HK-2 (cell line): ENCODE measurements around the gene DLGAP3.

Experiments
- DNase-seq: peaks from one replicate; pipeline ENCODE4 v3.0.0-alpha.2; 2018; ENCODE audit not compliant: unreplicated experiment

Gene DLGAP3

GRCh38 chr1:34928066-34928696, 1.3 kb downstream of the DLGAP3 start:
- no peak for DNase-seq

- no peak for DNase-seq
Observed at GRCh38 chr1:34927316-34927715, 2.1 kb downstream of the DLGAP3 start.

- no peak for DNase-seq
Observed at GRCh38 chr1:34926894-34927293, 2.6 kb downstream of the DLGAP3 start.

DNA sequence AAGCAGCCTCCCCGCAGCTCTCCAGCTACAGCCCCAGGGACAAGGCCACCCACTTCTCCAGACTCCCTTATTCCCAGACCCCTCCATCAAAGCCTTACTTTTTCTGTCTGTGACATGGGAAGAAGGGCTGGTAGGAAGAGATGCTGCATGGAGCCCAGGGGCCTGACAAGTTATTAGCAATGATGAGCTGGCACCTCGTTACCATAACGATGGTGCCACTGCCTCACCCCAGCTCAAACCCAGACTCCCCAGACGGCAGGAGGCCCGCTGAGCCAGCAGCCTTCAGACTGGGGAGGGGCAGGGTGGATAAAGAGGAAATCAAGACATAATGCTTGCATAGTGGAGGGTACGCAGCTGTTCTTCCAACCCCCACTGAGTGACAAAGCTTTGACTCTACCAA, 3.3 kb downstream of the DLGAP3 start:
- no peak for DNase-seq

- no peak for DNase-seq
Observed at GRCh38 chr1:34925730-34926129, 3.7 kb downstream of the DLGAP3 start.

DNA sequence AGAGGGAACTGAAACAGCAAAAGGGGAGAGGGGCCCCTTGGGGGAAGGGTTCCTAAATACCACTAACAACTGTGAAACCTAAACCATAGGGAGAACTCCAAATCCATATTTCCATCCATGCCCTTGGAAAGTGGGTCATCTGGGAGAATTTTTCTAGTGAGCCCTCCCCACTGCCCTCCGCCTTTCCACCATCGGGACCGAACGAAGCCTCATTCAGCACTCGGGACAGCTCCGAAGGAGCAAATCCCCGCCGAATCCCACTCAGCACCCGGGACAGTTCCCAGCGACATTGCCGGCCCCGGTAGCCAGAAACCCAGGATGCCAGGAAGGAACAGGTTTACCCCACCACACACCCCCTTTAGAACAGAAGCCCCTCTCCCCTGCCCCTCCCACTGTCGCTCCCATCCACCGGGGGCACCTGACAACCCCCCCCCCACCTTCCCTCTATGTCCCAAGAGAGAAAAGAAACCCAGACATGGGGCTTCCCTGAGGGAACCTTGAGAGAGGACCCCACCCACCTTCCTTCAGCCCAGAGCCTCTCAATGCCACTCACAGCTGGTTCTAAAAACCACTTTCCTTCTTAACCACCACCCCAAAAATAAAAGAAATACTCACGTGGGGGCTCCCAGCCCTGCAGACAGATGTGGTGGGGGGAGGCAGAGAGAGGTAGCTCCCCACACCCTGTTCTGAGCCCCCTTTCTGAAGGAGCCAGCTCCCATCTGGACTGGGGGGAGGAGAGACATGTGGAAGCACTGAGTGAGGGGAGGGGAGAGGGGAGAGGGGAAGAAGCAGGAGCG, 4.5 kb downstream of the DLGAP3 start:
- peak; percentile 76 for DNase-seq

- no peak for DNase-seq
Observed at GRCh38 chr1:34923490-34923889, 6.0 kb downstream of the DLGAP3 start.

DNA sequence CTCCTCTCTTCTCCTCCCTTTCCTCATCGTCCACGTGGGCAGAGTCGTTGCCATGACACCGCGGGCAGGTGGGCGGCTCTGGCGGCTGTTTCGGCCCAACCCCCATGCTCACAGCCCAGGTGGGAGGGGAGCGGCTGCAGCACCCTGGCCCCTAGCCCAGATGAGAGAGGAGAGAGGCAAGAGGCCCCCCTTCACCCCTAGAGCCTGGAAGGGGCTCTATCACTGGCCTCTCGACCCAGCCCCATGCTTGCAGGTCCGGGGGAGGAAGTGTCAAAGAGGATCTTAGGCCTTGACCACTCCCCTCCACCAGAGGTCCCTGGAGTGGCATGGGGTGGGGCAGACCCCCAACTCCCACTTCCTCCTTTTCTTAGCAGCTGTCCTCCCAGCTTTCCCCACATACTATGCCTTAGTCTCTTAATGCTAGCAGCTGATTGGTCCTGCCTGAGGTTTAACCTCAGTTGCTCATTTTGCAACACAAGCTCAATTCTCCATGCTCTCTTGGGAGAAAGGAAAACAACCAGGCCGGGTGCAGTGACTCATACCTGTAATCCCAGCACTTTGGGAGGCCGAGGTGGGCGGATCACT, 10.4 kb downstream of the DLGAP3 start:
- DNase-seq, result no peak

GRCh38 chr1:34918386-34918976, 11.0 kb downstream of the DLGAP3 start:
- DNase-seq, result no peak

GRCh38 chr1:34917017-34917416, 12.4 kb downstream of the DLGAP3 start:
- no peak for DNase-seq

GRCh38 chr1:34916104-34916503, 13.3 kb downstream of the DLGAP3 start:
- DNase-seq, result no peak

DNA sequence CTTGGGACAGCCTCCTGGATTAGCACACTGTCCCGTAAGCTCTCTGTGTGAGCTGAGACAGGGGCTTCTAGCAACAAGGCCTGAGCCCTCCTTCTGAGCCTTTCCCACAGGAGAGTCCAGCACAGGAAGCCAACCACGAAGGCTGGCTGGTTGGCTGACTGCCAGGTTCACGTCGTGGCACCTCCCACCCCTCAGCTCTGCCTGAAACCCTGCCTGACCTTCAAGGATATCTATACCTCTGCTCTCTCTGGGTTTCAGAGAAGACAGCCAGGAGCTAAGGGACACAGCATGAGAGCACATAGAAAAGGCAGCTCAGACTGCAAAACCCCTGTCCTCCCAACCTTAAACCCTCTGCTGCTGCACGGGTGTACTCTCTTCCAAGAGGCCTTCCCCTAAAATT, 13.9 kb downstream of the DLGAP3 start:
- DNase-seq, result no peak

DNA sequence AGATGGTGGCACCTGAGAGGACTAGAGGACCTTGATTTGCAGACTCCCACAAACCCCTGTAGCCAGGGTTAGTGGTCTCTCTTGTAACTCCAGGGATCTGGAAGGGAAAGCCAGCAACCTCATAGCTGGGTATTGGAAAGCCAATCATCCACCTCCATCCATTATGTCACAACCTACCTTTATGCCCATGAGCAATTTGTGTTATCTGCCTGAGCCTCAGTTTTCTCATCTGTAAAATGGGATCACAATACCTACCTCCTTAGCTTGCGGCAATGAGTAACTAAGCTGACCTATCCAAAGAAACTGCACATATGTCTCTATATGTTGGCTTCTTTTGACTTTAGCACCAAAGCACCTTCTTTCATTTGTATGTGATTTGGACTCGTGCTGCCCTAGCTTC, 14.5 kb downstream of the DLGAP3 start:
- DNase-seq, result no peak

DNA sequence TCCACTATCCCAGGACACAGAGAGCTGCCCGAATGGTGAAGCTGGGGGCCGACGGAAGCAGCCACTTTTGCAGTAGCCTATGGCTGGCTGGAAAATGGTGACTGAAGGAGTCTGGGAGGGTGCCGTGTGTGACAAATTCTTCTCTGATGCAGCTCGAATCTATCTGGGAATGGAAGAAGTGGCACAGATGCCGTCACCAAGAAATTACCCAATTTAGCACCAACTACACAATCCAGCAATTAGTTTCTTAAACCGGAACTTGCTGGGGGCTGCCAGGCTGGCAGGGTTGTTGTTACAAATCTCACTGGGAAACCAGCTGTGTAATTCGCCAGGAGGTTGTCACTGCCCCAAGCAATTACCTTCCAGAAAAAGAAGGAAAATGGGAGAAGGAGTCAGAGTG, 18.0 kb downstream of the DLGAP3 start:
- no peak for DNase-seq

DNA sequence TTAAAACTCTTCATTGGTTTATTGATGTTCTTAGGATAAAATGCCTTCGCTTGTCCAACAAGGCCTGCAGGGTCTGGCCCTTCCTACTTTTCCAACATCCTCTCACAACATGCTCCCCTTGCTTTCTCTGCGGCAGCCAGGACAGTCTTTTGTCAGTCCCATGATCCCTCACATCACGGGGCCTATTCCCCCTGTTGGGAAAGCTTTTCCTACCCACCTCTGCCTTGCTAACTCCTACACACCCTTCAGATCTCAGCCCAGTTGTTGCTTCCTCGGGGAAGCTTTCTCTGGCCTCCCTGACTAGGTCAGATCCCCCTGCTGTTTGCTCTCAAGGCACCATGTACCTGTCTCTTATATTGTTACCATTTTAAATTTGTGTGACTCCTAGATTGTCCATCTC, 19.0 kb downstream of the DLGAP3 start:
- DNase-seq, result no peak

DNA sequence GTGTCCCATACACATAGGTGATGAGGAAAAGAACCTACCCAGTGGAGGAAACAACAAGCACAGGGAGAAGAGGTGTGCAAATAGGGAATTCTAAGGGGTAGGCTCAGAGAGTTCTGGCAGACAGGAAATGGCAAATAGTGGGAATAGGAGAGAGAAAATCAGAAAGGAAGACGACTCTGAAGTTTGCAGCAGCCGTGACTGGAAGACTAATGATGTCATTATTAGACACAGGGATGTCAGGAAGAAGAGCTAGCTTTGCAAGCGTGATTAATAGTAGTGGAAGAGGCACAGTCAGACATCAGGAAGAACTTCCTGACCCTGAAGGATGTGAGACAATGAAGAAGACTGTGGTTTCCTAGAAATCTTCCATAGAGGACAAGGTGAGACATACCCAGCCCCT, 21.1 kb downstream of the DLGAP3 start:
- DNase-seq, result no peak

DNA sequence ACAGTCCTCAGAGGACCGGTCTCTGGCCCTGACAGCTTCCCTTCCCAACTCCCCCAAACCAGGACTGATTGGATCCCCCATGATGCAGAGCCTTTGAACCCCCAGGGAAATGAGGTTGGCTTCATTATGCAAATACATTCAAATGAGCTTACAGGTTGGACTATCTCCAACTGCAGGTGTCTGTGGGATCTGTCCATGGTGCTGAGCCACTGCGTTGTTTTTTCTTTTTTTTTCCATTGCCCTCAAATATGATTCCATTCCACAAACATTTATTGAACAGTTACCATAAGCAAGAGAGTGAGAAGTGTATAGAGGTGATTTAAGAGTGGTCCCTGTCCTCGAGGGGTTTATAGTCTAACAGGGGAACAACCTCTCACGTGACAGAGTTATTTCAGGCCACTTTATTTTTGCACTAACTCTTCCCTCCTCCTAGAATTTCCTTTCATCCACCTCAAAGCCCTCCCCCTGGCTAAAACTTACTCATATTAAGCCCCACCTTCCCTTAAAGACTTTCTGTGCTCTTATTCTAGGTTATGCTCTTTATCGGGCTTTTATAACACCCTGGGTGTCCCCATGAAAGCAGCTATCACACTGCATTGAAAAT, 21.9 kb downstream of the DLGAP3 start:
- DNase-seq, result no peak

DNA sequence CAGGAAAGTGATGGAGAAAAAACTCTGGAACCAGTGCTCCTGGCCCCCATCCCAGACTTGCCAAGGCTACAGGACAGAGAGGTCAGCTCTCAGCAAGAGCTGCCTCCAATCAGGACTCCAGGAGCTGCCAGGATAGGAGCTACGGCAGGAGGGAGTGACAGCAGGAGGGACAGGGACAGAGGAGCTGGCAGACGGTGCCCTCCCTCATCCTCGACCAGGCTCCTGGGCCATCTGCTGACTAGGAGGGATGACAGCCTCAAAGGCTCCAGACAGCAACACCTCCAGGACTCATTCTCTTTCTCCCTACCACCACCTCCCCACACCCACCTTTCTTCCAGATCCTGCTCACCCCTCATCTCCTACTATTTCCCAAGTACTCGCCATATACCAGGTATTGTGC, 22.7 kb downstream of the DLGAP3 start:
- no peak for DNase-seq

- DNase-seq, result no peak
Observed at GRCh38 chr1:34906222-34906621, 23.2 kb downstream of the DLGAP3 start.

DNA sequence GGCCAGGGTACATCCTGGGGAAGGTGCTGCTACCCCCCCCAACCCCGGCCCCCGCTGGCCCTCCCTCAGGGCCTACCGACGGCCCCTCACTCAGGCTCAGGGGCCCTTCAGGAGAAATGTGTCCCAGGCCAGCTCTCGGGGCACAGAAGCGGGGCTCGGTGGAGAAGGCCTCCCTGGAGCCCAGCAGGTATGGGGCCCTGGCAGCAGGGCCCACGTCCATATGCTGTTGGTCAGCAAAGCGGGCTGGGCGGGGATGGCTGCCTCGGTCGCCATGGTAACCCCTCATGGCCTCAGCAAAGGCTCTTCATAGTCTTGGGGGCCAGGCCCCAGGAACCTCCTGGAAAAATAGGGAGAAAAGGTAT, 24.4 kb downstream of the DLGAP3 start:
- no peak for DNase-seq

- no peak for DNase-seq
Observed at GRCh38 chr1:34904236-34905097, 25.0 kb downstream of the DLGAP3 start.

- DNase-seq, result no peak
Observed at GRCh38 chr1:34901919-34902318, 27.5 kb downstream of the DLGAP3 start.
